Endometrial microvascular endothelial cells (primary cell): ENCODE results near the gene ANKS1B. TPM values are rescaled to one million over a fixed set of nuclear protein-coding genes. Genes with fewer than 3 reads are reported as not detected.
"Not testable (repeated sequence)": the region's sequence is repeated elsewhere in the genome, so short reads cannot be mapped to it uniquely, and the experiment has no call there.

ENCODE experiments used
- in situ Hi-C: cut with HindIII; loops from 2 replicates; pipeline ENCODE4 v1.10.0; 2017; ENCODE audit warnings: low sequenced_read_pairs, low pct_unique_long_range_greater_than_20kb; ENCODE audit errors: inconsistent ontology term
- total RNA-seq: library from RNA; depleted of rRNA; stranded (reverse); fragments of >200 nt; gene quantifications from one replicate; pipeline ENCODE4 v1.2.3, GENCODE V29; 2015; ENCODE audit errors: inconsistent ontology term

ANKS1B gene
- total RNA-seq, 1 donor from 2014 or later, result not detected

- in situ Hi-C loops, result no loop called here
Observed at GRCh38 chr12:99783421-99783820, 201.3 kb downstream of the ANKS1B start.

- in situ Hi-C loops, result no loop called here
Observed at GRCh38 chr12:99772274-99772673, 212.5 kb downstream of the ANKS1B start.

DNA sequence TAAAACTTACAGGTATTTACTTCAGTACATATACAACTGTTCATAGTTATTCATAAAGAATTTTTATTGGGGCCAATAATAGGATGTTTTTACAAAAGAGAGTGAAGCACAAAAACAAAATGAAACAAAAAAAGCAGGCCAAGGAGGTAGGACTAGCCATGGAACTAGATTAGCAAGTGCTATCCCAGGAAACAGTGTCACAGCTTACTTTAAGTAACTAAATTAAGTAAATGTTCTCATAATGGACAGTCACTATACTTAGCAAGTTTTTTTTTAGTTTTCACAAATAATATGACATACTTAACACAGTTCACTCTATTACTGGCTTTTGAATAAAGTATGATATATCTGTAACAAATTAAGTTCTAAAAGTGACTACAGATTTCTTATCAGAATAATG, 213.1 kb downstream of the ANKS1B start:
- in situ Hi-C loops, result no loop called here

- in situ Hi-C loops, result no loop called here
Observed at GRCh38 chr12:99769396-99769980, 215.2 kb downstream of the ANKS1B start.

GRCh38 chr12:99768758-99769157, 216.0 kb downstream of the ANKS1B start:
- in situ Hi-C loops, result no loop called here

DNA sequence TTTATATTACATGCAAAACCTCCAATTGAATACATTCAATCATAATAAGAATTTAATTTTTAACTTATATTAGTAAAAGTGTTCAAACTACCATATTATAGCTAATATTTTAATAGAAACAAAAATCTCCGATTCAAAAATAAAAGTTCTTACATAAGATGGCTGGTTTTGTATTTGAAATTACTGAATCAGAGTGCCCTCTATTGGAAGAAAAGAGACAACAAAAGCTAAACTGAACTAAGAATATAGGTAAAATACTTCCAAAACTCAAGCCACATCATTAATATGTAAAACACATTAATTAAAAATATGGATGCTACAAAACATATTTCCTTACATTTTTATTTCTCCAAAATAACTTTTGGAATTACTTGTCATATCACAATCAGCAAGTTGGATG, 216.9 kb downstream of the ANKS1B start:
- in situ Hi-C loops, result no loop called here

DNA sequence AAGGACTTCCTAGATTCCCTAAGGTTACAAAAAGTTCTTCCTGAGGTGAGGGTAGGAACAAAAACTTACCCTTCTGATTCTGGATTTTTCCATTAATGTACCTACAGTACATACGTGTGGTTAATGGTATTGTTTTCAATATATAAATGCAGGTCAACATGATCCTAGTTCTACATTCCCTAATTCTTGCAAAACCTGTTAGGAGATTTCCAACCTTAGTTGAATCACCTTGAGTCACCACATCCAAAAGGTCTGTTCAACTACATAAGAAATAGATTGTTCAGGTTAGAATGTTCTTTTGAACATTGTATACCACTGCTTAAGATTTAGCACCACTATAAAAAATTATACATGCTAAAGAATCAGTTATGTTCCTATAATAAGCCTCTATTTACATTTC, 218.3 kb downstream of the ANKS1B start:
- in situ Hi-C loops, result no loop called here

DNA sequence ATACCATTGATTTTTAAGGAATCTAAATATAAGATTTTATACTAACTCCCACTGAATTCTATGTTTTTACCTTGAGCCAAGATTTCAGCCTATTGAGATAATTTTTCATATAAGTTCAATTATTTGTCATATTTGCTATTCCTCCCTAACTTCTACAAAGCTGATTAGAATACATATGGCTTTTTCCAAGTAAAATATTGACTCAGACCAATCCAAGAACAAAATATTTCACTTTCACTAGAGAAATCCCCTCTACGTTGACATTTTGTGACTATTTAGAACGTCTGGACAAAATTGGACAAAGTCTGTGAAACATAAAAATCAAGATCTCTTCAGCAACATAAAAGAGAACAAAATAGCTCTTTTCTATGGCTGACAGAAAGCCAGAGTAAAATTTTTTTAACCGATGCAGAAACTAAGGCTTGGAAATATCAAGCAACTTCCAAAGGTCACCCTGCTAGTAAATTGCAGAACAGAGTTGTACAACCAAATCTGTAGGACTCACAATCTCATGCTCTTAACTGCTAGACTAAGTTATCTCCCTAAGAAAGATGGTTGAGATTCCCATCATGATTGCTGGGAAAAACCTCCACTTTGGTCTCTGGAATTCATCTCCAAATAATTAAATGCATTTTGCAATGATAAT, 219.1 kb downstream of the ANKS1B start:
- in situ Hi-C loops, result no loop called here

DNA sequence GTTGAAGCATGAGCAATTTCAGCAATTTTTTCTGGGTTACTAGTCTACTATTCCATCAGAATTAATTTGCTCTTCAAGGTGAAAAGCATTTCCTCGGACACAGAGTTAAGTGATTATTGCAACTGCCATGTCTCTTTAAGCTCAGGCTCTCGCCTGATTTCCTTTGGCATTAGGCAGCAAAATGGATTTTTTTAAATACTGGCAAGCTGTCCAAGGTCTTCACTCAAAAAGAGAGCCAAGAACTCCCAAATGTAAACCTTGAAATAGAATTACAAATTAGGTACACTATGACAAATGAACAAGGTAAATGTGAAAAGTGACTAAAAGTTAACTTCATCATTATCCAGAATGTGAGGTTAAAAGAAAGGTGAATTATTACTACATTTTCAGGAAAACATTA, 225.3 kb downstream of the ANKS1B start:
- in situ Hi-C loops, result no loop called here

DNA sequence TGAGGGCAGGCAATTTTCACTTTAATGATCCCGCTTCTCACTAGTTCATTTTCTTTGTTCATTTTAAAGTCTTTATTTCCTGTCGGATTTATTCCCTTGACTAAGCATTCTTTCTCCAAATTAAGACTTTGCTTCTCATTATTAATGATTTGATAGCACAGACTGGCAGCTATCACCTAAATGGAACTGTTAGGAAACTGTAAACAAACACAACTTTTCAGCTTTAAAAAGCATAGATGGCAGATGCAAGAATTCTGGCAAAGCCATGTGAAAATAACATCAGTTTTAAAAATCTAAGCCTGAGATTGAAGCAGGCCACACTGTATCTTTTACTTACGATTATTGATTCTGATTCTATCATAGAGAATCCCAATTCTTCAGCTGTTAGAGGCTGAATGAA, 225.7 kb downstream of the ANKS1B start:
- in situ Hi-C loops, result no loop called here

DNA sequence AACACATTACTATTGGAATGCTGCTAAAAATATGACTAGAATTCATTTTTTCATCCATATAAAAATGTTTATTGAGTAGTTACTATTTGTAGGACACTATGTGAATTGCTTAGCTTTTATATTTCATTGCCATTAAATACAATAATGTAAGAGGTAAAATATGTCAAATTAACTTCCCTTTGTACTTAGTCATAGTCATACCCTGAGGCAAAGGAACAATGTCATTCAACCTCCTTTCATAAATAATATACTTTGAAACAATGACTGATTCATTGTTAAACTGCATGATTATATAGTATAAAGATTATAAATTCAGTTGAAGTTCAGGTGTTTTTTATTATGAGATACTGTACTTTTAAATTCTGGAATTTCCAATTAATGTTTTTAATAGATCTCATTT, 232.0 kb downstream of the ANKS1B start:
- in situ Hi-C loops, result no loop called here

- in situ Hi-C loops, result no loop called here
Observed at GRCh38 chr12:99746538-99746937, 238.2 kb downstream of the ANKS1B start.

DNA sequence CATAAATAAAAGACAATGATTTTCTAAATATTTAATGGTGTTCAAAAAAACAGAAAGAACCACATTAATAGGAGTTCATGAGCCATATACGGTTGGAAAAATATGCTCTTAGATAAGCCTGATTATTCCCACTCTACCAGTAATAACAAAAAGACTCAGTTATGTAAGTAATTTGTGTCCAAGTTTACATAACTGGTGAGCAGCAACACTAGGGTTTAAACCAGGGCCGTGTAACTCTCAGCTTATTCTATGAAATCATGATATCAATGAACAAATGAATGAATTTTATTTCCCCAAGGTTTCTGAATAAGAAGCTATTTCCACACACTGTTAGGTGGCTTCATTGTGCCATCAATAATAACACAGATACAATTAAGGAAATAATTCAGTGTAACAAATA, 238.8 kb downstream of the ANKS1B start:
- in situ Hi-C loops, result no loop called here

GRCh38 chr12:99745121-99745520, 239.6 kb downstream of the ANKS1B start:
- in situ Hi-C loops, result no loop called here

GRCh38 chr12:99736760-99737269, 247.9 kb downstream of the ANKS1B start:
- in situ Hi-C loops, result no loop called here

DNA sequence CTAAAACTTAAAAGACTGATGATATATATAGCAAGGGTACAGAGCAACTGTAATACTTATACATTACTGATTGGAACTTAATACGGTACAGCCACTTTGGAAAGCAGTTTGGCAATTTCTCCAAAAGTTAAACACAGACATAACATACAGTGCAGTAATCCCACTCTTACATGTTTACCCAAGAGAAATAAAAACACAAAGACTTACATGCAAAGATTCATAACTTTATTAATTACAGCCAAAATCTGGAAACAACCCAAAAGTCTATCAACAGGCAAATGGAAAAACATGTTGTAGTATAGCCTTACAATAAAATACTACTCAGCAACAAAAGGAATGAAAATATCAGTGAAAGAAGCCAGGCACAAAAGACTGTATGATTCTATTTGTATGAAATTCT, 252.6 kb downstream of the ANKS1B start:
- in situ Hi-C loops, result no loop called here

DNA sequence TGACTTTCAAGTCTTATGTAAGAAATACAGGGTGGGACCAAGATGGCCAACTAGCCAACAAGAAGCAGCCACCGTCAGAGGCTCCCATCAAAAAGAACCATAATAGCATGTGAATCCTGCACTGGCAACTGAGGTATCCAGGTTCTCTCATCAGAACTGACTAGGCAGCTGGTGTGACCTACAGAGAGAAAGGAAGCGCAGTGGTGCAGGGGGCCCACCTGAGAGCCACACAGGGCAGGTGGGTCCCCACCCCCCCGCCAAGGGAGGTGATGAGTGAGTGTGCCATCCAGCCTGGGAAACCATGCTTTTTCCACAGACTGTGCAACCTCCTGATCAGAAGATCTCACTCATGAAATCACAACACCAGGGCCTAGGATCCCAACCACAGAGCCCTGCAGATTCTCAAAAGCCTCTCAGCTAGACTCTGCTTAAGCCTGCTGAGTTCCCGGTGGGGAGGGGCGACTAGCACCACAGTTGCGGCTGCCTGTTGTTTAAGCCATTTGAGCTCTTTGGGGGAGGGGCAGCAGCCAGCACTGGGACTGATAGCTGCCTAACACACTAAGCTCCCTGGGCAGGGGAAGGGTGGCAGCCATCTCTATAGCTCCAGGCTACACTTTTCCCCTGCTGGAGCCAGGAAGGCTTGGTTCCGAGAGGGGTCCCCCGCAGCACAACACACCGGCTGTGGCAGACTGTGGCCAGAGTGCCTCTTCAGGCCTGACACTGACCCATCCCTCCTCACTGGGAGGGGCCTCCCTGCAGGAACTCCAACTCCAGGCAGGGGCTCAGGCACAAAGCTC, 261.8 kb downstream of the ANKS1B start:
- in situ Hi-C loops, result no loop called here

DNA sequence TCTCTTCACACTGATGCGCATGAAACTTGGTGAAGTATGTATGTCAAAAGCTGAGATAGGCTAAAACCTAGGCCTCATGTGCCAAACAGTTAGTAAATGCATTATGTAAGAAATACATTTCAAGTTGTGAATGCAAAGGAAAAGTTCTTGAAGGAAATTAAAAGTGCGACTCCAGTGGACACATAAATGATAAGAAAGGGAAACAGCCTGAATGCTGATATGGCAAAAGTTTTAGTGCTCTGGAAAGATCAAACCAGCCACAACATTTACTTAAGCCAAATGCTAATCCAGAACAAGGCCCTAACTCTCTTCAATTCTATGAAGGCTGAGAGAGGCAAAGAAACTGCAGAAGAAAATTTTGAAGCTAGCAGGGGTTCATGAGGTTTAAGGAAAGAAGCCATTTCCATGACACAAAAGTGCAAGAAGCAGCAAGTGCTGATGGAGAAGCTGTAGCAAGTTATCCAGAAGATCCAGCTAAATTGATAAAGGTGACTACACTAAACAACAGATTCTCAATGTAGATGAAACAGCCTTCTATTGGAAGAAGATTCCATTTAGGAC, 262.9 kb downstream of the ANKS1B start:
- in situ Hi-C loops, result no loop called here

DNA sequence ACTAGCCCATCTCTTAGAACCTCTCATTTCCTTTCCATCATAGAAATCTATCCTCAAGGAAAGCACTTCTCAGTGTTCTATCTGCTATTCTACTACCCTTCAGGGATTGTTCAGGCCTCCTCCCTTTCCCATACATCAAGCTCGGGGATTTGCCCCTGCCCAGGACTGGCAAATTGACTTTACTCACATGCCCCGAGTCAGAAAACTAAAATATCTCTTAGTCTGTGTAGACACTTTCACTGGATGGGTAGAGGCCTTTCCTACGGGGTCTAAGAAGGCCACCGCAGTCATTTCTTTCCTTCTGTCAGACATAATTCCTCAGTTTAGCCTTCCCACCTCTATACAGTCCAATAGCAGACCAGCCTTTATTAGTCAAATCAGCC, 264.7 kb downstream of the ANKS1B start:
- in situ Hi-C loops, result not testable (repeated sequence)
